ENCODE results near the gene RGP1. TPM values are rescaled to one million over a fixed set of nuclear protein-coding genes. Genes with fewer than 3 reads are reported as not detected.

The RGP1 gene
- total and polyA plus RNA-seq, 9 of the 15 experiments (the other 6 are each of a cell fraction or from before 2014, with no cell fraction given), result 0.42 to 13.8 (median 6.7) TPM

DNA sequence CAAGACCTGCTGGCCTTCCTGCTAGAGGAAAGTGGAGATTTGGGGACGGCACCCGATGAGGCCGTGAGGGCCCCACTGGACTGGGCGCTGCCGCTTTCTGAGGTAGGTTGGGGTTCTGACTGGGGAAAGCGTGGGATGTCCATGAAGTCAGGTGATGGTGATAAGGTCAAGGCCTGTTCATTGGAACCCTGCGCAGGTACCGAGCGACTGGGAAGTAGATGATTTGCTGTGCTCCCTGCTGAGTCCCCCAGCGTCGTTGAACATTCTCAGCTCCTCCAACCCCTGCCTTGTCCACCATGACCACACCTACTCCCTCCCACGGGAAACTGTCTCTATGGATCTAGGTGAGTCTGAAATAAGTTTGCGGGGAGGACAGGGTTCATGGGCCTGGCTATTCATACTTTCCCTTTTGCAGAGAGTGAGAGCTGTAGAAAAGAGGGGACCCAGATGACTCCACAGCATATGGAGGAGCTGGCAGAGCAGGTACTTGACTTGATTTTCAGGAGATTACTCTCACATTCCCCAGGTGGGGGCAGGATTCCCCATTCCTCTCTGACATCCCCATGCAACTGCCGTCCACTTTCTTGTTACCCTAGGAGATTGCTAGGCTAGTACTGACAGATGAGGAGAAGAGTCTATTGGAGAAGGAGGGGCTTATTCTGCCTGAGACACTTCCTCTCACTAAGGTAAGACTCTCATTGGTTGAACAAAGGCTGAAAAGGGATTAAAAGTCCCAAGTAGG, 16.1 kb upstream of the RGP1 start (continued):
- TF ChIP-seq SAFB2 (IDR thresholded peaks at IDR 0.05; ENCODE audit: borderline replicate concordance, low read depth, low read length, severe bottlenecking) (no peak), EZH2 (IDR thresholded peaks at IDR 0.05; ENCODE audit: borderline replicate concordance, low read depth, low read length) (no peak), HDAC1 (IDR thresholded peaks at IDR 0.05) (peak in 1 of 2 experiments; percentile 16; a peak in 1 of 4 replicates), ESRRB (CRISPR knock-in tag; IDR thresholded peaks at IDR 0.05; ENCODE audit: borderline replicate concordance) (no peak), KDM4B (IDR thresholded peaks at IDR 0.05; ENCODE audit: borderline replicate concordance in 2 of 2, low read depth in 1 of 2) (no peak), ZFP1 (CRISPR knock-in tag; IDR thresholded peaks at IDR 0.05) (no peak), PPARD (CRISPR knock-in tag; IDR thresholded peaks at IDR 0.05) (no peak), ZKSCAN1 (IDR thresholded peaks at IDR 0.05; ENCODE audit: low read depth, low read length) (no peak), ZNF764 (CRISPR knock-in tag; IDR thresholded peaks at IDR 0.05; ENCODE audit: low read depth) (no peak), RFX1 (IDR thresholded peaks at IDR 0.05) (peak; percentile 73), RBBP5 (IDR thresholded peaks at IDR 0.05; ENCODE audit: borderline replicate concordance, insufficient read depth, low read length, poor library complexity, severe bottlenecking) (no peak), JUN (IDR thresholded peaks at IDR 0.05; ENCODE audit: borderline replicate concordance, low read depth, low read length) (no peak), JUN (CRISPR knock-in tag; IDR thresholded peaks at IDR 0.05; ENCODE audit: borderline replicate concordance) (no peak), STAG1 (CRISPR knock-in tag; IDR thresholded peaks at IDR 0.05; ENCODE audit: borderline replicate concordance) (no peak), CBX5 (IDR thresholded peaks at IDR 0.05; ENCODE audit: borderline replicate concordance, low read depth) (no peak), IFI16 (CRISPR knock-in tag; IDR thresholded peaks at IDR 0.05) (no peak), ZNF668 (CRISPR knock-in tag; IDR thresholded peaks at IDR 0.05) (no peak), POLR3G (IDR thresholded peaks at IDR 0.05; ENCODE audit: extremely low read depth, insufficient read length, insufficient replicate concordance) (no peak), HMG20B (CRISPR knock-in tag; IDR thresholded peaks at IDR 0.05) (no peak), ESRRA (IDR thresholded peaks at IDR 0.05; ENCODE audit: borderline replicate concordance, low read depth) (no peak), ZNF311 (CRISPR knock-in tag; IDR thresholded peaks at IDR 0.05) (no peak), POLR2G (IDR thresholded peaks at IDR 0.05; ENCODE audit: low read depth, low read length) (no peak), ZNF3 (CRISPR knock-in tag; IDR thresholded peaks at IDR 0.05) (no peak)
- TF ChIP-seq, protein P1, sequence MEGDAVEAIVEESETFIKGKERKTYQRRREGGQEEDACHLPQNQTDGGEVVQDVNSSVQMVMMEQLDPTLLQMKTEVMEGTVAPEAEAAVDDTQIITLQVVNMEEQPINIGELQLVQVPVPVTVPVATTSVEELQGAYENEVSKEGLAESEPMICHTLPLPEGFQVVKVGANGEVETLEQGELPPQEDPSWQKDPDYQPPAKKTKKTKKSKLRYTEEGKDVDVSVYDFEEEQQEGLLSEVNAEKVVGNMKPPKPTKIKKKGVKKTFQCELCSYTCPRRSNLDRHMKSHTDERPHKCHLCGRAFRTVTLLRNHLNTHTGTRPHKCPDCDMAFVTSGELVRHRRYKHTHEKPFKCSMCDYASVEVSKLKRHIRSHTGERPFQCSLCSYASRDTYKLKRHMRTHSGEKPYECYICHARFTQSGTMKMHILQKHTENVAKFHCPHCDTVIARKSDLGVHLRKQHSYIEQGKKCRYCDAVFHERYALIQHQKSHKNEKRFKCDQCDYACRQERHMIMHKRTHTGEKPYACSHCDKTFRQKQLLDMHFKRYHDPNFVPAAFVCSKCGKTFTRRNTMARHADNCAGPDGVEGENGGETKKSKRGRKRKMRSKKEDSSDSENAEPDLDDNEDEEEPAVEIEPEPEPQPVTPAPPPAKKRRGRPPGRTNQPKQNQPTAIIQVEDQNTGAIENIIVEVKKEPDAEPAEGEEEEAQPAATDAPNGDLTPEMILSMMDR (IDR thresholded peaks at IDR 0.05 in 2 of 3, conservative IDR thresholded peaks at IDR 0.05 in 1 of 3; ENCODE audit: insufficient read depth in 2 of 3, low read depth in 1 of 3, low read length in 3 of 3), result peak in 1 of 3 experiments; percentile 21; a peak in 1 of 6 replicates
- TF ChIP-seq, protein P2, sequence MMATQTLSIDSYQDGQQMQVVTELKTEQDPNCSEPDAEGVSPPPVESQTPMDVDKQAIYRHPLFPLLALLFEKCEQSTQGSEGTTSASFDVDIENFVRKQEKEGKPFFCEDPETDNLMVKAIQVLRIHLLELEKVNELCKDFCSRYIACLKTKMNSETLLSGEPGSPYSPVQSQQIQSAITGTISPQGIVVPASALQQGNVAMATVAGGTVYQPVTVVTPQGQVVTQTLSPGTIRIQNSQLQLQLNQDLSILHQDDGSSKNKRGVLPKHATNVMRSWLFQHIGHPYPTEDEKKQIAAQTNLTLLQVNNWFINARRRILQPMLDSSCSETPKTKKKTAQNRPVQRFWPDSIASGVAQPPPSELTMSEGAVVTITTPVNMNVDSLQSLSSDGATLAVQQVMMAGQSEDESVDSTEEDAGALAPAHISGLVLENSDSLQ (IDR thresholded peaks at IDR 0.05), result peak; percentile 67
- TF ChIP-seq, protein P3, sequence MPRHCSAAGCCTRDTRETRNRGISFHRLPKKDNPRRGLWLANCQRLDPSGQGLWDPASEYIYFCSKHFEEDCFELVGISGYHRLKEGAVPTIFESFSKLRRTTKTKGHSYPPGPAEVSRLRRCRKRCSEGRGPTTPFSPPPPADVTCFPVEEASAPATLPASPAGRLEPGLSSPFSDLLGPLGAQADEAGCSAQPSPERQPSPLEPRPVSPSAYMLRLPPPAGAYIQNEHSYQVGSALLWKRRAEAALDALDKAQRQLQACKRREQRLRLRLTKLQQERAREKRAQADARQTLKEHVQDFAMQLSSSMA (CRISPR knock-in tag; IDR thresholded peaks at IDR 0.05), result no peak
